ENCODE measurements around the gene DBNDD2.

DNA sequence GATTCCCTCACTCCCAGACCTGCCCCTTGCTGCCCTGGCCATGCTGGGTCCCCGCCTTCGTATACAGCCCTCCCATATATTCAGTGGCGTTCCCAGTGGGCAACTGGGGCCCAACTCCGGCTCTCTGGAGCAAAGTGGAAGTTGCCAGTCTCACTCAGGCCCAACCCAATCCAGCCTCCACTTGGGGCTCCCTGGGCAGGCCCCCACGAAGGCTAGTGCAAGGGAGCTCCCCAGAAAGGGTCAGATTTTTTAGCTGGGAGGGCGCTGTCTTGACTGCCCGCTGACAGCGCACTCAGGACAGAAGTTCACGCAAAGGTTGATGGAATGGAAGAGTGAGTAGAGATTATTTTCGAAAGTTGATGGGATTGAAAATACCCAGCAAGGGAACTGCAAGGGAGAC lies 35.8 kb upstream of the DBNDD2 start:
- TF ChIP-seq, protein P1, sequence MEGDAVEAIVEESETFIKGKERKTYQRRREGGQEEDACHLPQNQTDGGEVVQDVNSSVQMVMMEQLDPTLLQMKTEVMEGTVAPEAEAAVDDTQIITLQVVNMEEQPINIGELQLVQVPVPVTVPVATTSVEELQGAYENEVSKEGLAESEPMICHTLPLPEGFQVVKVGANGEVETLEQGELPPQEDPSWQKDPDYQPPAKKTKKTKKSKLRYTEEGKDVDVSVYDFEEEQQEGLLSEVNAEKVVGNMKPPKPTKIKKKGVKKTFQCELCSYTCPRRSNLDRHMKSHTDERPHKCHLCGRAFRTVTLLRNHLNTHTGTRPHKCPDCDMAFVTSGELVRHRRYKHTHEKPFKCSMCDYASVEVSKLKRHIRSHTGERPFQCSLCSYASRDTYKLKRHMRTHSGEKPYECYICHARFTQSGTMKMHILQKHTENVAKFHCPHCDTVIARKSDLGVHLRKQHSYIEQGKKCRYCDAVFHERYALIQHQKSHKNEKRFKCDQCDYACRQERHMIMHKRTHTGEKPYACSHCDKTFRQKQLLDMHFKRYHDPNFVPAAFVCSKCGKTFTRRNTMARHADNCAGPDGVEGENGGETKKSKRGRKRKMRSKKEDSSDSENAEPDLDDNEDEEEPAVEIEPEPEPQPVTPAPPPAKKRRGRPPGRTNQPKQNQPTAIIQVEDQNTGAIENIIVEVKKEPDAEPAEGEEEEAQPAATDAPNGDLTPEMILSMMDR (tag by site-specific recombination; IDR thresholded peaks at IDR 0.05): no peak
- no peak for TF ChIP-seq ZBTB48 (tag by site-specific recombination; IDR thresholded peaks at IDR 0.05)
- TF ChIP-seq, protein P2, sequence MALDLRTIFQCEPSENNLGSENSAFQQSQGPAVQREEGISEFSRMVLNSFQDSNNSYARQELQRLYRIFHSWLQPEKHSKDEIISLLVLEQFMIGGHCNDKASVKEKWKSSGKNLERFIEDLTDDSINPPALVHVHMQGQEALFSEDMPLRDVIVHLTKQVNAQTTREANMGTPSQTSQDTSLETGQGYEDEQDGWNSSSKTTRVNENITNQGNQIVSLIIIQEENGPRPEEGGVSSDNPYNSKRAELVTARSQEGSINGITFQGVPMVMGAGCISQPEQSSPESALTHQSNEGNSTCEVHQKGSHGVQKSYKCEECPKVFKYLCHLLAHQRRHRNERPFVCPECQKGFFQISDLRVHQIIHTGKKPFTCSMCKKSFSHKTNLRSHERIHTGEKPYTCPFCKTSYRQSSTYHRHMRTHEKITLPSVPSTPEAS (tag by site-specific recombination; IDR thresholded peaks at IDR 0.05): no peak
- TF ChIP-seq SETDB1 (IDR thresholded peaks at IDR 0.05; ENCODE audit: insufficient read length, low read length): no peak
- TF ChIP-seq, protein P3, sequence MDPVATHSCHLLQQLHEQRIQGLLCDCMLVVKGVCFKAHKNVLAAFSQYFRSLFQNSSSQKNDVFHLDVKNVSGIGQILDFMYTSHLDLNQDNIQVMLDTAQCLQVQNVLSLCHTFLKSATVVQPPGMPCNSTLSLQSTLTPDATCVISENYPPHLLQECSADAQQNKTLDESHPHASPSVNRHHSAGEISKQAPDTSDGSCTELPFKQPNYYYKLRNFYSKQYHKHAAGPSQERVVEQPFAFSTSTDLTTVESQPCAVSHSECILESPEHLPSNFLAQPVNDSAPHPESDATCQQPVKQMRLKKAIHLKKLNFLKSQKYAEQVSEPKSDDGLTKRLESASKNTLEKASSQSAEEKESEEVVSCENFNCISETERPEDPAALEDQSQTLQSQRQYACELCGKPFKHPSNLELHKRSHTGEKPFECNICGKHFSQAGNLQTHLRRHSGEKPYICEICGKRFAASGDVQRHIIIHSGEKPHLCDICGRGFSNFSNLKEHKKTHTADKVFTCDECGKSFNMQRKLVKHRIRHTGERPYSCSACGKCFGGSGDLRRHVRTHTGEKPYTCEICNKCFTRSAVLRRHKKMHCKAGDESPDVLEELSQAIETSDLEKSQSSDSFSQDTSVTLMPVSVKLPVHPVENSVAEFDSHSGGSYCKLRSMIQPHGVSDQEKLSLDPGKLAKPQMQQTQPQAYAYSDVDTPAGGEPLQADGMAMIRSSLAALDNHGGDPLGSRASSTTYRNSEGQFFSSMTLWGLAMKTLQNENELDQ (tag by site-specific recombination; IDR thresholded peaks at IDR 0.05; ENCODE audit: low read depth): no peak
- no peak for TF ChIP-seq TCF7L2 (IDR thresholded peaks at IDR 0.05; ENCODE audit: borderline replicate concordance, low read depth, low read length)
- no peak for TF ChIP-seq ZNF560 (tag by site-specific recombination; IDR thresholded peaks at IDR 0.05; ENCODE audit: borderline replicate concordance)
- TF ChIP-seq ZNF114 (tag by site-specific recombination; IDR thresholded peaks at IDR 0.05): no peak
- no peak for TF ChIP-seq ZNF580 (tag by site-specific recombination; IDR thresholded peaks at IDR 0.05)
- no peak for TF ChIP-seq ZNF23 (tag by site-specific recombination; IDR thresholded peaks at IDR 0.05; ENCODE audit: borderline replicate concordance)

Data from HEK293 (cell line).